Transverse colon (tissue), 4 donors: ENCODE measurements around the gene LYSET.

Experiments
- EP300 ChIP-seq: sonication (generic); formaldehyde crosslinking; IDR thresholded peaks from one replicate; pipeline ENCODE4 v1.6.1; 2017; ENCODE audit warnings: antibody characterized with exemption, low read depth
- POLR2AphosphoS5 ChIP-seq, 3 donors: sonication (generic); formaldehyde crosslinking; IDR thresholded peaks; one replicate each; pipeline ENCODE4 v1.6.1; 2016; ENCODE audit warnings: antibody characterized with exemption in 3 of 3
- TF ChIP-seq, protein P1 (sequence below), 5 experiments: fragments of 200-600 bp in 3 of 5; fragments of 450-650 bp in 2 of 5; sonication (generic) in 3 of 5; IDR thresholded peaks; 1 replicate in 2 of 5; 2 replicates in 3 of 5; pipeline ENCODE4 v1.5.1; 2016 to 2017; ENCODE audit warnings: antibody characterized with exemption in 5 of 5, inconsistent platforms in 3 of 5, mild to moderate bottlenecking in 2 of 5, moderate library complexity in 1 of 5

DNA sequence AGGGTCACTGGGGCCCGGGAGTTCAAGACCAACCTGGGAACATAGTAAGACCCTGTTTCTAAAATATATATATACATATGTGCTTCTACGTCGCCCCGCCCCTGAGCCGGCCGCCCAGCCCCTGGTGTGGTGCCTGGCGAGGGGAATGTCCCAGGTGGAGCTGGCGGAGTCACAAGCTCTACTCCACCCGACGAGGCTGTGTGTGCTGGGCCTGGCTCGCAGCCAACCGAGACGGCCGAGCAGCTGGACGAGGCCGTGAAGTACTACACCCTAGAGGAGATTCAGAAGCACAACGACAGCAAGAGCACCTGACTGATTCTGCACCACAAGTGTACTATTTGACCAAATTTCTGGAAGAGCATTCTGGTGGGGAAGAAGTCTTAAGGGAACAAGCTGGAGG is 47.3 kb upstream of the LYSET start:
- TF ChIP-seq, protein P1, sequence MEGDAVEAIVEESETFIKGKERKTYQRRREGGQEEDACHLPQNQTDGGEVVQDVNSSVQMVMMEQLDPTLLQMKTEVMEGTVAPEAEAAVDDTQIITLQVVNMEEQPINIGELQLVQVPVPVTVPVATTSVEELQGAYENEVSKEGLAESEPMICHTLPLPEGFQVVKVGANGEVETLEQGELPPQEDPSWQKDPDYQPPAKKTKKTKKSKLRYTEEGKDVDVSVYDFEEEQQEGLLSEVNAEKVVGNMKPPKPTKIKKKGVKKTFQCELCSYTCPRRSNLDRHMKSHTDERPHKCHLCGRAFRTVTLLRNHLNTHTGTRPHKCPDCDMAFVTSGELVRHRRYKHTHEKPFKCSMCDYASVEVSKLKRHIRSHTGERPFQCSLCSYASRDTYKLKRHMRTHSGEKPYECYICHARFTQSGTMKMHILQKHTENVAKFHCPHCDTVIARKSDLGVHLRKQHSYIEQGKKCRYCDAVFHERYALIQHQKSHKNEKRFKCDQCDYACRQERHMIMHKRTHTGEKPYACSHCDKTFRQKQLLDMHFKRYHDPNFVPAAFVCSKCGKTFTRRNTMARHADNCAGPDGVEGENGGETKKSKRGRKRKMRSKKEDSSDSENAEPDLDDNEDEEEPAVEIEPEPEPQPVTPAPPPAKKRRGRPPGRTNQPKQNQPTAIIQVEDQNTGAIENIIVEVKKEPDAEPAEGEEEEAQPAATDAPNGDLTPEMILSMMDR (IDR thresholded peaks at IDR 0.05) = peak in 4 of 5 experiments; percentile 19 to 58 (median 40)
- no peak for TF ChIP-seq EP300
- TF ChIP-seq POLR2AphosphoS5 (IDR thresholded peaks at IDR 0.05) = peak in 2 of 3 donors; percentile 38 to 53
